Measurements from ENCODE around the gene IL17C. TPM values are rescaled to one million over a fixed set of nuclear protein-coding genes. Genes with fewer than 3 reads are reported as not detected.

IL17C gene
- total and polyA plus RNA-seq, 2 of the 8 experiments (the other 6 are each of a cell fraction or from before 2014, with no cell fraction given): 1.1 to 1.9 TPM

GRCh38 chr16:88634994-88635670 lies 3.2 kb upstream of the IL17C start:
- Histone ChIP-seq H3K4ac (replicated peaks; ENCODE audit: insufficient read length, low read depth, low read length) (no peak overlapping the region), H4K20me1 (replicated peaks in 1 of 2; ENCODE audit: control insufficient read depth in 1 of 2, insufficient read depth in 2 of 2, low read length in 2 of 2) (peaks cover 0 to 4% of the 10 kb centered on the region in 2 experiments), H3K27me3 (replicated peaks in 1 of 4; ENCODE audit: control insufficient read depth in 3 of 4, extremely low read depth in 1 of 4, insufficient read depth in 3 of 4, low read length in 3 of 4) (peaks cover 0 to 4% (median 1%) of the 10 kb centered on the region in 4 experiments; a peak in 2 of 7 replicates), H3K14ac (ENCODE audit: insufficient read length) (no peak overlapping the region), H3K36me3 (ENCODE audit: control insufficient read depth in 2 of 4, insufficient read depth in 4 of 4, low read length in 3 of 4) (peaks cover 2 to 17% (median 8%) of the 10 kb centered on the region in 4 experiments; a peak in 4 of 8 replicates), H4K5ac (ENCODE audit: insufficient read length, low read depth, low read length) (no peak overlapping the region), H2AFZ (ENCODE audit: low read length) (no peak overlapping the region), H2AK5ac (ENCODE audit: low read depth, low read length) (peak overlapping the region; percentile 66; the same call in 1 of the 2 replicates), H3K4me3 (ENCODE audit: extremely low read depth in 1 of 4, insufficient read depth in 2 of 4, low read depth in 3 of 4, low read length in 4 of 4) (peak overlapping the region; percentile 39 to 72 (median 48)), H4K91ac (replicated peaks; ENCODE audit: insufficient read length, low read length) (peak overlapping the region; percentile 71), H2BK120ac (replicated peaks; ENCODE audit: low read depth, low read length) (no peak overlapping the region), H2BK5ac (ENCODE audit: low read depth, low read length) (no peak overlapping the region), H3K18ac (ENCODE audit: extremely low read depth, low read length) (0 out of 2 replicates have a peak overlapping the region, but pooled peaks have one; percentile 2), H2BK15ac (ENCODE audit: low read length) (peak overlapping the region; percentile 81; the same call in 1 of the 2 replicates), H3K4me1 (replicated peaks in 1 of 4; ENCODE audit: control insufficient read depth in 3 of 4, insufficient read depth in 4 of 4, low read length in 3 of 4) (peaks cover 5 to 44% (median 28%) of the 10 kb centered on the region in 4 experiments), H4K8ac (ENCODE audit: extremely low read depth, insufficient read depth, low read length) (no peak overlapping the region; the same call in 1 of the 2 replicates), H3K79me1 (ENCODE audit: low read depth, low read length) (no peaks in the 10 kb centered on the region), H2BK20ac (ENCODE audit: low read length) (no peak overlapping the region; the same call in 1 of the 2 replicates), H2BK12ac (ENCODE audit: low read depth, low read length) (peak overlapping the region; percentile 2; the same call in 1 of the 2 replicates), H3K56ac (replicated peaks; ENCODE audit: insufficient read length, low read depth, low read length) (no peak overlapping the region), H3K79me2 (ENCODE audit: control insufficient read depth in 1 of 2, insufficient read depth in 2 of 2, low read length in 2 of 2) (no peaks in the 10 kb centered on the region), H3K9ac (replicated peaks in 1 of 4; ENCODE audit: extremely low read depth in 1 of 4, low read depth in 3 of 4, low read length in 3 of 4) (peak overlapping the region in 2 of 4 experiments; percentile 9 to 29; a peak in 2 of 7 replicates), H3K23ac (ENCODE audit: insufficient read length) (no peak overlapping the region), H3K9me3 (ENCODE audit: insufficient read depth in 2 of 2, low read depth in 1 of 2, low read length in 1 of 2) (no peaks in the 10 kb centered on the region), H3K27ac (ENCODE audit: low read depth, low read length) (no peak overlapping the region), H3K4me2 (ENCODE audit: insufficient read depth in 1 of 2, low read depth in 2 of 2, low read length in 2 of 2) (peak overlapping the region; percentile 60 to 94), H3K23me2 (ENCODE audit: low read depth, low read length) (peaks cover 10% of the 10 kb centered on the region)
- DNase-seq (ENCODE audit: low read depth in 1 of 2, low spot score in 2 of 2): no peak
- WGBS, 2 experiments (ENCODE audit: extremely low coverage in 1 of 2, insufficient coverage in 1 of 2, insufficient read length in 1 of 2, insufficient replicate concordance in 2 of 2, low coverage in 1 of 2, low lambda C conversion rate in 2 of 2, missing lambda C conversion rate in 1 of 2): 40% methylated on average over 18 of the region's 28 CpGs; no CpG with 5 or more reads in 1 of the 2 experiments
- CTCF ChIA-PET (ENCODE audit: partially characterized antibody): no interaction called here
- POLR2A ChIA-PET (ENCODE audit: partially characterized antibody): no interaction called here
- FAIRE-seq: no peak
- TF ChIP-seq KDM1A (IDR thresholded peaks at IDR 0.05; ENCODE audit: borderline replicate concordance, low read length): peak; percentile 49; the same call in 1 of the 2 replicates
- TF ChIP-seq RBBP5 (IDR thresholded peaks at IDR 0.05; ENCODE audit: borderline replicate concordance, low read depth, low read length): 0 out of 2 replicates have a peak, but pooled peaks have one; percentile 18
- TF ChIP-seq TEAD4 (IDR thresholded peaks at IDR 0.05; ENCODE audit: low read depth, low read length): no peak
- TF ChIP-seq GABPA (IDR thresholded peaks at IDR 0.05; ENCODE audit: borderline replicate concordance, insufficient read depth, low read length): no peak
- no peak for TF ChIP-seq ATF2 (IDR thresholded peaks at IDR 0.05; ENCODE audit: low read length)
- no peak for TF ChIP-seq RFX5 (IDR thresholded peaks at IDR 0.05; ENCODE audit: borderline replicate concordance, low read depth, low read length)
- TF ChIP-seq FOSL1 (IDR thresholded peaks at IDR 0.05; ENCODE audit: insufficient read depth, low read depth, low read length): no peak

Measured in H1 (cell line).